Stimulated activated CD8-positive, alpha-beta memory T cell treated with anti-CD3 and anti-CD28 coated beads, Interleukin-15, amount 100 ng/mL, for 24 hours (primary cell): ENCODE data around the gene SDF4.

ENCODE experiments used
- DNase-seq: peaks from one replicate; pipeline ENCODE4 v3.0.0-alpha.2; 2020; ENCODE audit warnings: low read depth

The SDF4 gene

GRCh38 chr1:1228596-1229321 is 3.0 kb downstream of the SDF4 start:
- DNase-seq, result no peak

GRCh38 chr1:1228187-1228586 is 3.6 kb downstream of the SDF4 start:
- DNase-seq, result no peak

- no peak for DNase-seq
These were observed 4.4 kb downstream of the SDF4 start for GRCh38 chr1:1227386-1227785.

GRCh38 chr1:1226566-1227362 is 5.0 kb downstream of the SDF4 start:
- no peak for DNase-seq

GRCh38 chr1:1225913-1226312 is 5.9 kb downstream of the SDF4 start:
- no peak for DNase-seq

GRCh38 chr1:1225238-1225845 is 6.5 kb downstream of the SDF4 start:
- DNase-seq, result no peak

GRCh38 chr1:1223891-1224290 is 7.9 kb downstream of the SDF4 start:
- no peak for DNase-seq

GRCh38 chr1:1223321-1223720 is 8.5 kb downstream of the SDF4 start:
- DNase-seq, result no peak

- DNase-seq, result no peak
These were observed 9.1 kb downstream of the SDF4 start for GRCh38 chr1:1222575-1223225.

- no peak for DNase-seq
These were observed 9.8 kb downstream of the SDF4 start for GRCh38 chr1:1221887-1222574.

GRCh38 chr1:1220197-1220596 is 11.6 kb downstream of the SDF4 start:
- DNase-seq, result no peak

GRCh38 chr1:1219341-1219740 is 12.5 kb downstream of the SDF4 start:
- no peak for DNase-seq

- no peak for DNase-seq
These were observed 13.1 kb downstream of the SDF4 start for GRCh38 chr1:1218524-1219200.

GRCh38 chr1:1217621-1218523 is 13.9 kb downstream of the SDF4 start:
- no peak for DNase-seq

GRCh38 chr1:1216770-1217620 is 14.8 kb downstream of the SDF4 start:
- no peak for DNase-seq

GRCh38 chr1:1215881-1216605 is 15.8 kb downstream of the SDF4 start:
- no peak for DNase-seq

- no peak for DNase-seq
These were observed 16.6 kb downstream of the SDF4 start for GRCh38 chr1:1215080-1215676.
